ENCODE results near the gene KLK1. TPM values are rescaled to one million over a fixed set of nuclear protein-coding genes. Genes with fewer than 3 reads are reported as not detected.

Gene KLK1
- total and polyA plus RNA-seq, 2 of the 13 experiments (the other 11 are each of a cell fraction or from before 2014, with no cell fraction given) = not detected

DNA sequence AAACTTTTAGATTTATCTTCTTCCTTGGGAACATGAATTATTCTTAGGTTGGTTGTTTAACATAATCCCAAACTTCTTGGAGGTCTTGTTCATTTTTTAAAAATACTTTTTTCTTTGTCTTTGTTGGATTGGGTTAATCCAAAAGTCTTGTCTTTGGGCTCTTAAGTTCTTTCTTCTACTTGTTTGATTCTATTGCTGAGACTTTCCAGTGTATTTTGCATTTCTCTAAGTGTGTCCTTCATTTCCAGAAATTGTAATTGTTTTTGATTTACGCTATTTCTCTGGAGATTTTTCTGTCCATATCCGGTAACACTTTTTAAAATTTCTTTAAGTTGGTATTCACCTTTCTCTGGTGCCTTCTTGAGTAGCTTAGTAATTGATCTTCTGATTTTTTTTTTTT, 19.6 kb upstream of the KLK1 start:
- WGBS (ENCODE audit: low lambda C conversion rate) = 62% methylated on average over 2 of the region's 2 CpGs
- ATAC-seq (no peak), DNase-seq (ENCODE audit: low spot score) (no peak), FAIRE-seq (no peak)
- Histone ChIP-seq H3K4me3 (replicated peaks in 1 of 3; ENCODE audit: insufficient read depth in 1 of 3, low read depth in 2 of 3, low read length in 3 of 3) (no peak overlapping the region), H3K36me3 (replicated peaks in 1 of 2; ENCODE audit: control insufficient read depth in 1 of 2, insufficient read depth in 2 of 2, low read length in 2 of 2) (no peaks in the 10 kb centered on the region), H2AFZ (ENCODE audit: low read length) (no peak overlapping the region), H3K27me3 (ENCODE audit: control insufficient read depth in 1 of 2, insufficient read depth in 2 of 2, low read length in 2 of 2) (peaks cover 0 to 4% of the 10 kb centered on the region in 2 experiments; a peak in 2 of 5 replicates), H3K9me3 (ENCODE audit: low read length) (no peaks in the 10 kb centered on the region), H3K27ac (ENCODE audit: extremely low read length, insufficient read depth, low read length) (no peak overlapping the region), H3K4me2 (ENCODE audit: low read depth, low read length) (no peak overlapping the region), H3K9ac (ENCODE audit: insufficient read depth, low read depth, low read length) (no peak overlapping the region), H4K20me1 (ENCODE audit: insufficient read depth, low read length) (no peaks in the 10 kb centered on the region), H3K4me1 (ENCODE audit: insufficient read depth, low read length) (no peaks in the 10 kb centered on the region), H3K79me2 (ENCODE audit: insufficient read depth, low read length) (no peaks in the 10 kb centered on the region)
- no TSS peak for BruUV-seq (replicated peaks)
- in situ Hi-C loops (cut with HindIII; ENCODE audit: extremely low pct_ligation_motif_present, low pct_unique_long_range_greater_than_20kb) (no loop called here), intact Hi-C loops (cut with micrococcal nuclease; ENCODE audit: unreplicated experiment) (no loop called here)
- ChIA-PET CTCF (ENCODE audit: low intra/inter-chr PET ratio, low total read pairs) (no interaction called here), POLR2A (no interaction called here)
- TF ChIP-seq ZNF160 (CRISPR knock-in tag; IDR thresholded peaks at IDR 0.05) = no peak
- TF ChIP-seq POLR2AphosphoS5 (IDR thresholded peaks at IDR 0.05; ENCODE audit: low read depth, low read length) = no peak
- TF ChIP-seq ZNF562 (CRISPR knock-in tag; IDR thresholded peaks at IDR 0.05; ENCODE audit: borderline replicate concordance) = no peak
- TF ChIP-seq ZFP82 (CRISPR knock-in tag; IDR thresholded peaks at IDR 0.05; ENCODE audit: borderline replicate concordance) = no peak
- TF ChIP-seq HNF4A (CRISPR knock-in tag; IDR thresholded peaks at IDR 0.05) = no peak
- no peak for TF ChIP-seq KAT7 (CRISPR knock-in tag; IDR thresholded peaks at IDR 0.05; ENCODE audit: borderline replicate concordance)
- TF ChIP-seq, protein P1, sequence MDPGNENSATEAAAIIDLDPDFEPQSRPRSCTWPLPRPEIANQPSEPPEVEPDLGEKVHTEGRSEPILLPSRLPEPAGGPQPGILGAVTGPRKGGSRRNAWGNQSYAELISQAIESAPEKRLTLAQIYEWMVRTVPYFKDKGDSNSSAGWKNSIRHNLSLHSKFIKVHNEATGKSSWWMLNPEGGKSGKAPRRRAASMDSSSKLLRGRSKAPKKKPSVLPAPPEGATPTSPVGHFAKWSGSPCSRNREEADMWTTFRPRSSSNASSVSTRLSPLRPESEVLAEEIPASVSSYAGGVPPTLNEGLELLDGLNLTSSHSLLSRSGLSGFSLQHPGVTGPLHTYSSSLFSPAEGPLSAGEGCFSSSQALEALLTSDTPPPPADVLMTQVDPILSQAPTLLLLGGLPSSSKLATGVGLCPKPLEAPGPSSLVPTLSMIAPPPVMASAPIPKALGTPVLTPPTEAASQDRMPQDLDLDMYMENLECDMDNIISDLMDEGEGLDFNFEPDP (CRISPR knock-in tag; conservative IDR thresholded peaks at IDR 0.05) = no peak
- TF ChIP-seq AGO1 (IDR thresholded peaks at IDR 0.05; ENCODE audit: low read depth, low read length, poor library complexity, severe bottlenecking) = no peak
- no peak for TF ChIP-seq NBN (conservative IDR thresholded peaks at IDR 0.05)
- TF ChIP-seq, protein P2, sequence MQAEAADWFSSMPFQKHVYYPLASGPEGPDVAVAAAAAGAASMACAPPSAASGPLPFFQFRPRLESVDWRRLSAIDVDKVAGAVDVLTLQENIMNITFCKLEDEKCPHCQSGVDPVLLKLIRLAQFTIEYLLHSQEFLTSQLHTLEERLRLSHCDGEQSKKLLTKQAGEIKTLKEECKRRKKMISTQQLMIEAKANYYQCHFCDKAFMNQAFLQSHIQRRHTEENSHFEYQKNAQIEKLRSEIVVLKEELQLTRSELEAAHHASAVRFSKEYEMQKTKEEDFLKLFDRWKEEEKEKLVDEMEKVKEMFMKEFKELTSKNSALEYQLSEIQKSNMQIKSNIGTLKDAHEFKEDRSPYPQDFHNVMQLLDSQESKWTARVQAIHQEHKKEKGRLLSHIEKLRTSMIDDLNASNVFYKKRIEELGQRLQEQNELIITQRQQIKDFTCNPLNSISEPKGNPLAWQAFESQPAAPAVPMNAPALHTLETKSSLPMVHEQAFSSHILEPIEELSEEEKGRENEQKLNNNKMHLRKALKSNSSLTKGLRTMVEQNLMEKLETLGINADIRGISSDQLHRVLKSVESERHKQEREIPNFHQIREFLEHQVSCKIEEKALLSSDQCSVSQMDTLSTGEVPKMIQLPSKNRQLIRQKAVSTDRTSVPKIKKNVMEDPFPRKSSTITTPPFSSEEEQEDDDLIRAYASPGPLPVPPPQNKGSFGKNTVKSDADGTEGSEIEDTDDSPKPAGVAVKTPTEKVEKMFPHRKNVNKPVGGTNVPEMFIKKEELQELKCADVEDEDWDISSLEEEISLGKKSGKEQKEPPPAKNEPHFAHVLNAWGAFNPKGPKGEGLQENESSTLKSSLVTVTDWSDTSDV (CRISPR knock-in tag; IDR thresholded peaks at IDR 0.05) = no peak
- no peak for TF ChIP-seq ZZZ3 (CRISPR knock-in tag; IDR thresholded peaks at IDR 0.05; ENCODE audit: borderline replicate concordance)
- no peak for TF ChIP-seq MTA3 (CRISPR knock-in tag; IDR thresholded peaks at IDR 0.05)
- no peak for TF ChIP-seq ZNF614 (CRISPR knock-in tag; IDR thresholded peaks at IDR 0.05; ENCODE audit: borderline replicate concordance)
- no peak for TF ChIP-seq SP4 (CRISPR knock-in tag; IDR thresholded peaks at IDR 0.05)
- no peak for TF ChIP-seq SP2 (CRISPR knock-in tag; IDR thresholded peaks at IDR 0.05)
- TF ChIP-seq, protein P3, sequence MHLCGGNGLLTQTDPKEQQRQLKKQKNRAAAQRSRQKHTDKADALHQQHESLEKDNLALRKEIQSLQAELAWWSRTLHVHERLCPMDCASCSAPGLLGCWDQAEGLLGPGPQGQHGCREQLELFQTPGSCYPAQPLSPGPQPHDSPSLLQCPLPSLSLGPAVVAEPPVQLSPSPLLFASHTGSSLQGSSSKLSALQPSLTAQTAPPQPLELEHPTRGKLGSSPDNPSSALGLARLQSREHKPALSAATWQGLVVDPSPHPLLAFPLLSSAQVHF (CRISPR knock-in tag; IDR thresholded peaks at IDR 0.05) = no peak
- TF ChIP-seq, protein P4, sequence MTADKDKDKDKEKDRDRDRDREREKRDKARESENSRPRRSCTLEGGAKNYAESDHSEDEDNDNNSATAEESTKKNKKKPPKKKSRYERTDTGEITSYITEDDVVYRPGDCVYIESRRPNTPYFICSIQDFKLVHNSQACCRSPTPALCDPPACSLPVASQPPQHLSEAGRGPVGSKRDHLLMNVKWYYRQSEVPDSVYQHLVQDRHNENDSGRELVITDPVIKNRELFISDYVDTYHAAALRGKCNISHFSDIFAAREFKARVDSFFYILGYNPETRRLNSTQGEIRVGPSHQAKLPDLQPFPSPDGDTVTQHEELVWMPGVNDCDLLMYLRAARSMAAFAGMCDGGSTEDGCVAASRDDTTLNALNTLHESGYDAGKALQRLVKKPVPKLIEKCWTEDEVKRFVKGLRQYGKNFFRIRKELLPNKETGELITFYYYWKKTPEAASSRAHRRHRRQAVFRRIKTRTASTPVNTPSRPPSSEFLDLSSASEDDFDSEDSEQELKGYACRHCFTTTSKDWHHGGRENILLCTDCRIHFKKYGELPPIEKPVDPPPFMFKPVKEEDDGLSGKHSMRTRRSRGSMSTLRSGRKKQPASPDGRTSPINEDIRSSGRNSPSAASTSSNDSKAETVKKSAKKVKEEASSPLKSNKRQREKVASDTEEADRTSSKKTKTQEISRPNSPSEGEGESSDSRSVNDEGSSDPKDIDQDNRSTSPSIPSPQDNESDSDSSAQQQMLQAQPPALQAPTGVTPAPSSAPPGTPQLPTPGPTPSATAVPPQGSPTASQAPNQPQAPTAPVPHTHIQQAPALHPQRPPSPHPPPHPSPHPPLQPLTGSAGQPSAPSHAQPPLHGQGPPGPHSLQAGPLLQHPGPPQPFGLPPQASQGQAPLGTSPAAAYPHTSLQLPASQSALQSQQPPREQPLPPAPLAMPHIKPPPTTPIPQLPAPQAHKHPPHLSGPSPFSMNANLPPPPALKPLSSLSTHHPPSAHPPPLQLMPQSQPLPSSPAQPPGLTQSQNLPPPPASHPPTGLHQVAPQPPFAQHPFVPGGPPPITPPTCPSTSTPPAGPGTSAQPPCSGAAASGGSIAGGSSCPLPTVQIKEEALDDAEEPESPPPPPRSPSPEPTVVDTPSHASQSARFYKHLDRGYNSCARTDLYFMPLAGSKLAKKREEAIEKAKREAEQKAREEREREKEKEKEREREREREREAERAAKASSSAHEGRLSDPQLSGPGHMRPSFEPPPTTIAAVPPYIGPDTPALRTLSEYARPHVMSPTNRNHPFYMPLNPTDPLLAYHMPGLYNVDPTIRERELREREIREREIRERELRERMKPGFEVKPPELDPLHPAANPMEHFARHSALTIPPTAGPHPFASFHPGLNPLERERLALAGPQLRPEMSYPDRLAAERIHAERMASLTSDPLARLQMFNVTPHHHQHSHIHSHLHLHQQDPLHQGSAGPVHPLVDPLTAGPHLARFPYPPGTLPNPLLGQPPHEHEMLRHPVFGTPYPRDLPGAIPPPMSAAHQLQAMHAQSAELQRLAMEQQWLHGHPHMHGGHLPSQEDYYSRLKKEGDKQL (CRISPR knock-in tag; IDR thresholded peaks at IDR 0.05; ENCODE audit: low read depth) = no peak

Measured in HepG2 (cell line).